Thymus (tissue), 2 donors: ENCODE results near the gene TRIM26. TPM values are rescaled to one million over a fixed set of nuclear protein-coding genes. Genes with fewer than 3 reads are reported as not detected.

Experiments
- polyA plus RNA-seq: library from polyadenylated mRNA; stranded (reverse); fragments of 200-250 nt; gene quantifications from one replicate; pipeline ENCODE4 v1.2.3, GENCODE V29; 2013
- total RNA-seq: library from RNA; stranded (reverse); fragments of 120-200 nt; gene quantifications from one replicate; pipeline ENCODE4 v1.2.4, GENCODE V29; 2013
- donor health status: healthy.

Gene TRIM26
- total and polyA plus RNA-seq, 2 donors: 19.7 to 31.3 TPM

Other genes starting within 250 kb of the TRIM26 start
- 95.9 TPM for gene POLR1H, start 152.1 kb downstream of the TRIM26 start, total RNA-seq
- 91.0 TPM for gene POLR1H, start 152.1 kb downstream of the TRIM26 start, polyA plus RNA-seq
- 32.8 TPM for gene PPP1R11, start 146.2 kb downstream of the TRIM26 start, total RNA-seq
- gene PPP1R11, start 146.2 kb downstream of the TRIM26 start, polyA plus RNA-seq: 50.5 TPM
- gene RNF39, start 137.6 kb downstream of the TRIM26 start, total RNA-seq: 0.19 TPM
- 2.0 TPM for gene RNF39, start 137.6 kb downstream of the TRIM26 start, polyA plus RNA-seq
- 0.28 TPM for gene TRIM31, start 100.3 kb downstream of the TRIM26 start, total RNA-seq
- 1.4 TPM for gene TRIM31, start 100.3 kb downstream of the TRIM26 start, polyA plus RNA-seq
- gene TRIM40, start 77.3 kb downstream of the TRIM26 start, total RNA-seq: 0.09 TPM
- gene TRIM40, start 77.3 kb downstream of the TRIM26 start, polyA plus RNA-seq: 0.16 TPM
- gene TRIM10, start 52.2 kb downstream of the TRIM26 start, total RNA-seq: 0.57 TPM
- gene TRIM10, start 52.2 kb downstream of the TRIM26 start, polyA plus RNA-seq: 0.16 TPM
- 0.19 TPM for gene TRIM15, start 49.9 kb downstream of the TRIM26 start, total RNA-seq
- 0.59 TPM for gene TRIM15, start 49.9 kb downstream of the TRIM26 start, polyA plus RNA-seq
- gene TRIM39, start 113.5 kb upstream of the TRIM26 start, total RNA-seq: 7.2 TPM
- 12.7 TPM for gene TRIM39, start 113.5 kb upstream of the TRIM26 start, polyA plus RNA-seq
- 35.4 TPM for gene RPP21, start 131.8 kb upstream of the TRIM26 start, total RNA-seq
- 76.2 TPM for gene RPP21, start 131.8 kb upstream of the TRIM26 start, polyA plus RNA-seq